HG02970 (cell line): ENCODE results near the gene ASTN2.

ENCODE experiments used
- ATAC-seq: cut with Tn5 transposase; IDR thresholded peaks from one replicate; pipeline ENCODE4 v1.9.1; 2021; ENCODE audit warnings: mild to moderate bottlenecking, moderate library complexity, moderate number of reproducible peaks; ENCODE audit not compliant: unreplicated experiment, low FRiP score

Gene ASTN2

GRCh38 chr9:117265253-117265652, 149.6 kb downstream of the ASTN2 start:
- ATAC-seq: no peak

- ATAC-seq: no peak
Observed at GRCh38 chr9:117258184-117258866, 156.5 kb downstream of the ASTN2 start.

GRCh38 chr9:117253261-117253660, 161.6 kb downstream of the ASTN2 start:
- no peak for ATAC-seq

GRCh38 chr9:117250610-117251215, 164.1 kb downstream of the ASTN2 start:
- ATAC-seq: no peak

GRCh38 chr9:117249799-117250198, 165.1 kb downstream of the ASTN2 start:
- ATAC-seq: no peak

- no peak for ATAC-seq
Observed at GRCh38 chr9:117247266-117247665, 167.6 kb downstream of the ASTN2 start.

GRCh38 chr9:117245175-117245829, 169.6 kb downstream of the ASTN2 start:
- no peak for ATAC-seq

- no peak for ATAC-seq
Observed at GRCh38 chr9:117242082-117242481, 172.8 kb downstream of the ASTN2 start.

GRCh38 chr9:117239428-117239827, 175.4 kb downstream of the ASTN2 start:
- ATAC-seq: no peak

GRCh38 chr9:117234103-117234502, 180.8 kb downstream of the ASTN2 start:
- ATAC-seq: no peak

- ATAC-seq: no peak
Observed at GRCh38 chr9:117233016-117233415, 181.8 kb downstream of the ASTN2 start.

GRCh38 chr9:117232281-117232680, 182.6 kb downstream of the ASTN2 start:
- no peak for ATAC-seq

GRCh38 chr9:117231012-117231411, 183.8 kb downstream of the ASTN2 start:
- no peak for ATAC-seq

GRCh38 chr9:117224695-117225094, 190.2 kb downstream of the ASTN2 start:
- no peak for ATAC-seq

- no peak for ATAC-seq
Observed at GRCh38 chr9:117218951-117219350, 195.9 kb downstream of the ASTN2 start.

GRCh38 chr9:117214416-117214815, 200.4 kb downstream of the ASTN2 start:
- no peak for ATAC-seq

- ATAC-seq: no peak
Observed at GRCh38 chr9:117211280-117211679, 203.6 kb downstream of the ASTN2 start.

GRCh38 chr9:117205806-117206205, 209.1 kb downstream of the ASTN2 start:
- ATAC-seq: no peak

GRCh38 chr9:117204971-117205370, 209.9 kb downstream of the ASTN2 start:
- ATAC-seq: no peak

GRCh38 chr9:117191504-117192261, 223.2 kb downstream of the ASTN2 start:
- ATAC-seq: no peak

- no peak for ATAC-seq
Observed at GRCh38 chr9:117189121-117189520, 225.7 kb downstream of the ASTN2 start.
